Stimulated activated CD8-positive, alpha-beta memory T cell treated with anti-CD3 and anti-CD28 coated beads, Interleukin-4, amount 100 ng/mL, for 48 hours (primary cell): ENCODE data around the gene SH2B2.
"Not testable (repeated sequence)": the region's sequence is repeated elsewhere in the genome, so short reads cannot be mapped to it uniquely, and the experiment has no call there.

Source experiments
- DNase-seq: peaks from one replicate; pipeline ENCODE4 v3.0.0-alpha.2; 2020

SH2B2 gene

DNA sequence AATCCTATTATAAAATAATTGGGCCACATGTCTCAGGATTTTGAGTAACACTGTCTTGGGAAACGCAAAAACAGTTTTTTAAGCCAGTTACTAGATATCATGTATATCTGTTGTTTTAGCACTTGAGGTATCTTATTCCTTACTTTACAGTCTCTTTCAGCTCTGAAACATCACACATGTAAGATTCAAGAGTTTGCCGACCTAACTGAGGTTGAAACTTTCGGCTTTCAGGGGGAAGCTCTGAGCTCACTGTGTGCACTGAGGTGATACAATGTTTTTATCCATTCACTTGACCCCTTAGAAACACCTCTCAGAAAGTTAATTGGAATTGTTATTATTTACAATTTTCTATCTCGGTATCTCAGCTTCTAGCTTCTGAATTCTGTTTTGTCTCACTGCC lies 50.8 kb downstream of the SH2B2 start:
- DNase-seq = not testable (repeated sequence)

DNA sequence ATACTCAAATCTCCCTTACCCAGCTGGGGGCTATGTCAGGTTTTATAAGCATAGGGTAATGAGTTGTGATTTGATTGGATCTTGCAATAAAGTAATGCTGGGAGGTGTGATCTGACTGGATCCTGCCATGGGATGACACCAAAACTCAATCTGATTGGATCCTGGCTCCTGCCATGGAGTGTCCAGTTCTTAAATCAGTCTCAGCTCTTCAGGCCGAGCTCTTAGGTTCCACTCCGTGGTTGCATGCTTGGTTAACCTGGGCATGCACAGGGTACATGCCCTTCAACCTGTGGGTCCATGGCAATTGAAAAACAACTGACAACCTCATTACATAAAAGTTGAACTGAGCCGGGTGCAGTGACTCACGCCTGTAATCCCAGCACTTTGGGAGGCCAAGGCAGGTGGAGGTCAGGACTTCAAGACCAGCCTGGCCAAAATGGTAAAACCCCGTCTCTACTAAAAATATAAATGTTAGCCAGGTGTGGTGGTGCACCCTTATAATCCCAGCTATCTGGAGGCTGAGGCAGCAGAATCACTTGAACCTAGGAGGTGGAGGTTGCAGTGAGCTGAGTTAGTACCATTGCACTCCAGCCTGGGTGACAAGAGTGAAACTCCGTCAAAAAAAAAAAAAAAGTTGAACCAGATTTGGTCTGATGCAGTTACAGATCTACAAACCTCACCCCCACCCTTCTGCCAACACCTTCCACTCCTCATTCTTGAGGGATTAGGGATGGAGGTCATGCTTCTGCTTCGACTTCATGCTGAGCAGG lies 54.1 kb downstream of the SH2B2 start:
- DNase-seq = not testable (repeated sequence)

DNA sequence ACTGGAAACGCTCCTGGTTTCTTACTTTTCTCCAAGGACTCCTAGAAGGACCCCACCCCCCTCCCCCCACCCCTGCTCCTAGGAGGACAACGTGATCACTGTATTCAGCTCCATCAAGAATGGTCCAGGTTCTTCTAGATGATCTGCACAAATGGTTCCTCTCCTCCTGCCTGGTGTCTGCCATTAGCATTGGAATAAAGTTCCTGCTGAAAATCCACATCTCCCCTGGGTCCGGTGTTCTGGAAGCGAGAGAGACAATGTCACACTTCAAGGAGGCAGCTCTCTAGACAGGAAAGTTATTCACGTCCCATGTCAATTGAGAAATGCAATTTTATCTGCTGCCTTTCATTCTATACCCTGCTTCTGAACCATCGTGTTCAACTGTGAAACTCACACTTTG lies 60.3 kb downstream of the SH2B2 start:
- not testable (repeated sequence) for DNase-seq

DNA sequence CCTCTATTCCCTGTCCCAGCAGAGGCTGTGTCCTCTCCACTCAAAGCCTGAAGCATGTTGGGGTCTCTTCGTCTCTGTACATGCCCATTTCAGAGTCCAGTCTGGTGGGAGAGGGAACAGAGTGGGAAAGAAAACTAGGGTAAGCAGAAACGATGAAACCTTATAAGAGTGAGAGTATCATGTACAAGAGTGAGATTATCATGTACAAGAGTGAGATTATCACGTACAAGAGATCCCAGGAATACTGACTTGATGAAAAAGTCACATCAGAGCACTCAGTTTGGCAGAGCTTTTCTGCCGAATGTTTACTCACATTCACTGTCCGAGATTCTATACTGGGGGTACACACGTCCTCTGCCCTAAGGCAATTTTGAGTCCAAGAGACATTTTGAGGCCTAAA lies 69.7 kb downstream of the SH2B2 start, which contains the start of gene SPDYE6:
Gene SPDYE6 (minus strand): TSS at position 101 of the 400 bp plus-strand sequence. CDS start 421 bp downstream, outside the sequence.
- not testable (repeated sequence) for DNase-seq

DNA sequence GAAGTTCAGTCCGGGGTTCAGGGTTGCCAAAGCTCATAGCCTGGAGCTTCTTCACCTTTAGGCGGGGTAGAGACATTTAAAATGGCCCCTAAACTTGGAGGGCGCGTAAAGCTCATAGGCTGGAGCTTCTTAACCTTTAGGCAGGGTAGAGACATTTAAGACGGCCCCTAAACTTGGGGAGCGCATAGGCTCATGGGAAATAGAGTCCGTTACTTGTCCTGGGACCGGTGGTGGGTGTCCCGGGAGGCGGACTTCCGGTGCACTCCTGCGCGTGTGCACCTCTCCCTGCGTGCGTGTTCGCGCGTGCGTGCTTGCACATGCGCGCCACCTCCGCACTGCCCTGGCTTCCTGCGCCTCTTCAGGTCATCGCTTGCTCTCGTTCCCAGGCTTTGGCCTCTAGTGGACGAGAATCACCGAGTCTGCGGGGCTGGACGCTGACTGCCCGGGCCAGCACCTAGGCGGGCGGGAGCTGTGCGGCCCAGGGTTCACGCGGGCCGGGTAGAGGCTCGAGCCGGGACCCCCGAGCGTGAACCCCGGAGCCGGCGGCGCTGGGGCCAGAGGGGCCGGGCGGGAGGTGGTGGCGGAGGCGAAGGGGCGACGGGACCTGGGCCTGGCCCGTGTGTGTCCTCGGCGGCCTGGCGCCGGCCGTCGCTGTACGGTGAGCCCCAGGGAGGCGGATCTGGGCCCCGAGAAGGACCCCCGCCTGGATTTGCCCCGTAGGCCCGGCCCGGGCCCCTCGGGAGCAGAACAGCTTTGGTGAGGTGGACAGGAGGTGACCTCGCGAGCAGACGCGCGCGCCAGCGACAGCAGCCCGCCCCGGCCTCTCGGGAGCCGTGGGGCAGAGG lies 77.1 kb downstream of the SH2B2 start:
- DNase-seq = peak; percentile 93

DNA sequence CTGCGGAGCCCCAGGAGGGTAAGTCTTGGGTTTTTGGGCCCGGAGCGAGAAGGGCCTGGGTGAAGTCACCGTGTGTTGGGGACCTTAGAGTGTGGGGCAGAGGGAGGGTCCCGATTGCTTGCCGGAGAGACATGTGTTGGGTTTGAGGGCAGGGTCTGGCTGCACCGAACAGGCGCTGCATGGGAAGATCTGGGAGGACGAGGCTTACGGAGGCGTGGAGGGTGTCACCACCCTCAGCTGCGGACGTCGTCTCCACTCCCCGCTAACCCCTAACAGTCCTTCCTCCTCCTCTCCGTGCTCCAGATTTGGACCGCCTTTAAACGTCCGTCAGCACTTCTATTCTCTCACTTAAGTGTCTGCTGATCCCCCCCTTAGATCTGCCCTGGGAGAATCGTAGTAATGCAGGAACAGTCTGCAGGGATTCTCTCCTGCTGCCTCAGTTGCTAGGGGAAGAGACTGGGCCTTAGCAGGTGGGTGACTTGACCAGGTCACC lies 77.8 kb downstream of the SH2B2 start:
- DNase-seq = peak; percentile 31

DNA sequence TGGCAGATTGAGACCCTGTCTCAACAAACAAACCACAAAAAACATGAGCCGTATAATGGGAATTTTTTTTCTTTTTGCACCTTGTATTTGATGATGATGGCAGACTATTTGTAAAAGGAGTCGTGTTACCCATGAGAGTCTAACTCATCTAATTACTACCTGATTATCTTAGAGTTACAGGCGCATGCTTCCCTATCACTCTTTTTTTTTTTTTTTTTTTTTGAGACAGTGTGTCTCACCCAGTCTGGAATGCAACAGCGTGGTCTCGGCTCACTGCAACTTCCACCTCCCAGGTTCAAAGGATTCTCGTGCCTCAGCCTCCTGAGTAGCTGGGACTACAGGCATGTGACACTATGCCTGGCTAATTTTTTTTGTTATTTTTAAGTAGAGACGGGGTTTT lies 78.7 kb downstream of the SH2B2 start:
- DNase-seq = not testable (repeated sequence)

DNA sequence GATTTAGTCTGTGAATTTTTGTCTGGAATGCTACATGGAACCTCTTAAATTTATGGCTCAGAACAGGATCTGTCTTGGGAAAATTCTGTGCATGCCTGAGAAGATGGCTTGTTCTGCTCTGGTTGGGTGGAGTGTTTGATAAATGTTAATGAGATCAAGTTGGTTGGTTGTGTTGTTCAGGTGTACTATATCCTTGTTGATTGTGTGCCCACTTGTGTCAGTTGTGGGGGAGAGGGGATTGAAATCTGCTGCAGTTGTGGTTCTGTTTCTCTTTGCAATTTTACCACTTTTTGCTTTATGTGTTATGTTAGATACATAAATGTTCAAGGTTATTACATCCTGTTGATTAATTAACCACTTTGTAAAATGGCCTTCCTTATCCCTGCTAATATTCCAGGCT lies 83.4 kb downstream of the SH2B2 start:
- DNase-seq = not testable (repeated sequence)
